HG03342 (cell line): ENCODE measurements around the gene SCCPDH.
A peak's percentile ranks its signal among the peaks of the same experiment; 100 is the strongest.

Experiments
- ATAC-seq: cut with Tn5 transposase; IDR thresholded peaks from one replicate; pipeline ENCODE4 v1.9.1; 2021; ENCODE audit warnings: mild to moderate bottlenecking, moderate library complexity; ENCODE audit not compliant: unreplicated experiment

The SCCPDH gene

GRCh38 chr1:246782120-246782900 lies 58.1 kb downstream of the SCCPDH start:
- peak; percentile 48 for ATAC-seq

DNA sequence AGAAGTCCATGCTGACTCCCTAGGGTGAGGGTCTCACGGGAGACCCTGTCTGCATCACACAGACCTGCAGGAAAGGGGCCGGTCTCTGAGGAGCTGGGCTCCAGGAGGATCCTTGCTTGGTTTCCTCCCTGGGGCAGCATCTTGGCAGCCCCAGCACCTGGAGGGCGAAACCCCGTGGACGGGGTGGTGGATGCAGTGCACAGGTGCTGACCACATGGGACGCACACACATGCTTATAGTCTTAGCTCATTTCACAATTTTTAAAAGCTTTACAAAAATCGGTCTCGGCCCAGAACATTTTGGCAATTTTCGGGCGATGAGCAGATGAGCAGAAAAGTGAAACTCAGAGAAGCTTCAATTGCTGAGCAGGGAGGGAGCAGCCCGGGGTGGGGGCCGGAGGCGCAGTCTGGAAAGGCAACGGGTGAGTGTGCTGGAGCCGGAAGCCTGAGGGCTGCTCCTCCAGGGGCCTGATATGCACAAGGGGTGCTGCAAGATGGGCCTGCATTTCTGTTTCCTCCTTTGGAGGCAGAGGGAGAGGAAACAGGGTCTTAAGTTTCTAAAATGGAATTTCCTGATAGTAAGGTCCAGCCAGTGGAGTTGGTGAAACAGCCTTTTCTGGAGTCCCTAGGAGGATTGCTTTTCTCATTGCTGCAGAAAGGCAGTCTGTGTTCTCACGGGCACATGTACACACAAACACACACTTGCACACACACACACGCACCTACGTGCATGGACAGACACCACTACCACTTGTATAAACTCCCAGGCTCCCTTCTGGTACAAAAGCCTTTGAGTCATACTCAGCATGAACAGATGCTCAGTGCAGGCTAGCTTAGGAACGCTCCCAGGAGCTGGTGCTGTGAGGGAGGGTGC lies 60.6 kb downstream of the SCCPDH start:
- ATAC-seq = peak; percentile 59

DNA sequence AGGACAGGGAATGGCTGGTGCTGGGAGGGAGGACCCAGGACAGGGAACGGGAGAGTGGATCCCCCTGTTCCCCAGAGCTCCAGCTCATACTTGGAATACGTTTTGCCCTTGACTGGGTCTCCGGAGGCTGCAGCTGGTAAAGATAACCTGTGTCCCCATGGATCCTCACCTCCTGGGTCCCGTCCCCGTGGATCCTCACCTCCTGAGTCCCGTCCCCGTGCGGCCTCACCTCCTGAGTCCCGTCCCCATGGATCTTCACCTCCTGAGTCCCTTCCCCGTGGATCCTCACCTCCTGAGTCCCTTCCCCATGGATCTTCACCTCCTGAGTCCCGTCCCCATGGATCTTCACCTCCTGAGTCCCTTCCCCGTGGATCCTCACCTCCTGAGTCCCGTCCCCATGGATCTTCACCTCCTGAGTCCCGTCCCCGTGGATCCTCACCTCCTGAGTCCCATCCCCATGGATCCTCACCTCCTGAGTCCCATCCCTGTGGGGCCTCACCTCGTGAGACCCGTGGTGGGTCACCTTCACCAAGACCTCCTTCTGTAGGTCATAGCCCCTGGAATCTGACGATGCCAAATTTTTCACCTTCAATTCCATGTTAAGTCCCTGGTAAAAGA lies 61.4 kb downstream of the SCCPDH start:
- no peak for ATAC-seq

DNA sequence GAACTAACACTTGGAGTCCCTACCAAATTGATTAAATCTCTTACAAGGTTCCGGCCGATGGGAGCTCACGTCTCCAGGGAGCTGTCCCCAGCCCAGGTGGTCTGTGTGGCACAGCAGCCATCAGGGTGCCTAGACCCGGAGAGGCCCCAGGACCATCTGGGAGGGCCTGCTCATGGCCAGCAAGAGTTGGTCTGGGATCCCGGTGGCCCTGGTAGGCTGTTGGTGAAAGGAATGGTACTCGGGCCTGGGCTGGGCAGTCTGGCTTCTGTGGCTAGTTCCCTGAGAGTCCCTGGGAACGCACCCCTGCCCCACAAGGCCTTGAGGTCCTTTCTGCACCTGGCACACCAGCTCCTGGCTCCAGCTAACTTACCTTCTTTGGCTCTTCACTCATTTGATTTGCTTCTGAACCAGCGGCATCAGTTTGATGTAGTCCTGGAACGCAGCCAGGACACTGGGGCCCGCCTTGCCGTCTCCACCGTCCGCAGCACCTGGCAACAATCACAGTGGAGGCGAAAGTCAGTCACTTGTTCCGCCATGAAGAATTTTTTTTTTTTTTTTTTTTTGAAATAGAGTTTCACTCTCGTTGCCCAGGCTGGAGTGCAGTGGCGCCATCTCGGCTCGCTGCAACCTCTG lies 62.5 kb downstream of the SCCPDH start:
- ATAC-seq = no peak

GRCh38 chr1:246787781-246788513 lies 63.7 kb downstream of the SCCPDH start:
- ATAC-seq = no peak

DNA sequence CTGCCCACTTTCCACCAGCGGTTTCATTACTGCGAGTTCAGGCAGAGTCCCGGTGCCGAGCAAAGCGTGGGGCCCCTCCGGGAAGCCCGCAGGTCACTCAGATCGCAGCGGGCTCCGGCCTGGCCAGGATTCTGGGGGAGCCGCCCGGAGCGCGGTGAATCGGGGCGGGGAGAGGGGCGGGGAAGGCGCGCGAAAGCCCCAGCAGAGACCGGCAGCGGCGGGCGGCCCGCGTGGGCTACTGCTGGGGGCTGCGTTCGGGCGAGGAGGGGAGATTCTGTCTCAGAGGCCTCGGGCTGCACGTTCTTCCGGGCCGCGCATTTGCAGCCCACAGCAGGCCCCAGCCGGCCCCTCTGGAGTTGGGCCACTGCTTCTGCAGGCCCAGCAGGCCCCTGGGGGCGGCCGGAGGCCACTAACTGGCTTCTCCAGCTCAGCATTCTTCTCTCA lies 64.7 kb downstream of the SCCPDH start:
- ATAC-seq = no peak

DNA sequence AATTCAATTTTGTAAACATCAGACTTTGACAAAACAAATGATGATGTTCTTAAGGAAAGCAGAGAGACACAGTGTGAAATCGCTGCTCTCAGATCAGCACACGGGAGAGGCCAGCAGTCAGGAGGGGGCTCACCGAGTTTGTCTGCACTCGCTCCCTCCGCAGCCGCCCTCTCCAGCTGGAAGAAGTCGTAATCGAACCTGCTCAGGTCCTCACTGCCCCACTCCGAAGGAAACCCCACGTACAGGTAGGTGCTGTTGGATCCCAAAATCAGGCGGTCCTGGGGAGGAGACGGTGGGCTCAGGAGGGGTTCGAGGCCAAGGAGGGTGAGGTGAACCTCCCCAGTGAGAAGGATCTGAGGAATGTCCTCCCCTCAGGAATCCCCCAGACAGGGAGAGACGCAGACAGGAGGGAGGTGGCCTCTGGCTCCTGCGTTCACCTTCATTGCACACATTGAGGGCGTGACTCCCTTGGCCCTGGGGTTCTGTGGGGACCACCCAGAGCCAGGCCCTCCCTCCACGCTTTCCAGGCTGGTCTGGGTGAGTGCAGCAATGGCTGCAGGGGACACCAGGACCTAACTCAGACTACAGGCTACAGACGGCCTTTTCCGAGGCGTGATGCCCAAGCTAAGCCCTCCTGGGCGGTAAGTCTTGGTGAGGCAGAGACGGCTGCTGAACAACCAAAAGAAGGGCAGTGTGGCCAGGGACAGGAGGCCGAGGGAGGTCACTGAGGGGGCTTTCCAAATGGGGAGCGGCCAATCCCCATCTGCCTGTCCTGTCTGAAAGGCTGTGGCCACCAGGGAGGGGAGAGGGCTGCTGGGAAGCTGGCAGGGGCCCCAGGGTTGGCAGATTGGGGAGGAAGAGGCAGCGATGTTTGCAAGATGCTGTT lies 65.5 kb downstream of the SCCPDH start:
- ATAC-seq = no peak

GRCh38 chr1:246790364-246790763 lies 66.2 kb downstream of the SCCPDH start:
- no peak for ATAC-seq

- no peak for ATAC-seq
Observed at GRCh38 chr1:246790833-246791232, 66.6 kb downstream of the SCCPDH start.

- no peak for ATAC-seq
Observed at GRCh38 chr1:246791303-246791918, 67.2 kb downstream of the SCCPDH start.

- no peak for ATAC-seq
Observed at GRCh38 chr1:246792603-246793002, 68.4 kb downstream of the SCCPDH start.

- ATAC-seq = no peak
Observed at GRCh38 chr1:246793356-246793896, 69.2 kb downstream of the SCCPDH start.

DNA sequence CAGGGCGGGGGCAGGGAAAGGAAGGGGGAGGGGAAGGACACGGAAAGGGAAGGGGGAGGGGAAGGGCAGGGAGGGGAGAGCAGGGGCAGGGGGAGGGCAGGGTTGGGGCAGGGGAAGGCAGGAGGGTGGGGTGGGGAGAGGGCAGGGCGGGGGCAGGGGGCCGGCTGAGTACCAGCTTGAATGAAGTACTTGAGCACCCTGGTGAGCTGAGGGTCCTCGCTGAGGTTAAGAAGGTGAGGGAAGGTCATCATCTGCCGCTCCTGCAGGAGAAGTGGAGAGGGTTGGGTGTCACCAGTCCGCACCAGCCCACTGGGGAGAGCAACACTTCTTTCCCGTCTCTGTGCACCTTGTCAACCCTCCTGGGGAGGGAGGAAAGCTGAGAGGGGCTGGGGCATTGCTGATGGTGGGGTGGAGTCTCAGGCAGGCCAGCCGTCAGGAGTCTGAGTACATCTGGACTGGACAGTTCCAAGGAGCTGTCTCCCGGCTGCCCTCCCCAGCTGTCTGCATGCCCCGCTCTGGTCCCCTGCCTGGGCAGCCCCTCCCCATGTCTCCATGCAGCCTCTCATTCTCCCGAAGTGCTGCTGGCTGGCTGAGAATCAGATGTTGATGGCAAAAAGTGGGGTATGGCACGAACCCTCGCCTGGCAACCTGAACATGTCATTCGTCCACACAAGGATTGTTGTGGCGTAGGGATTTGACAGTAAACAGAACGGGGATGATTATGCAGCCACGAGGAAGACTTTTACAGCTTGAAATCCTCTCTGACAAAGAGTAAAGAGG lies 70.0 kb downstream of the SCCPDH start:
- no peak for ATAC-seq

DNA sequence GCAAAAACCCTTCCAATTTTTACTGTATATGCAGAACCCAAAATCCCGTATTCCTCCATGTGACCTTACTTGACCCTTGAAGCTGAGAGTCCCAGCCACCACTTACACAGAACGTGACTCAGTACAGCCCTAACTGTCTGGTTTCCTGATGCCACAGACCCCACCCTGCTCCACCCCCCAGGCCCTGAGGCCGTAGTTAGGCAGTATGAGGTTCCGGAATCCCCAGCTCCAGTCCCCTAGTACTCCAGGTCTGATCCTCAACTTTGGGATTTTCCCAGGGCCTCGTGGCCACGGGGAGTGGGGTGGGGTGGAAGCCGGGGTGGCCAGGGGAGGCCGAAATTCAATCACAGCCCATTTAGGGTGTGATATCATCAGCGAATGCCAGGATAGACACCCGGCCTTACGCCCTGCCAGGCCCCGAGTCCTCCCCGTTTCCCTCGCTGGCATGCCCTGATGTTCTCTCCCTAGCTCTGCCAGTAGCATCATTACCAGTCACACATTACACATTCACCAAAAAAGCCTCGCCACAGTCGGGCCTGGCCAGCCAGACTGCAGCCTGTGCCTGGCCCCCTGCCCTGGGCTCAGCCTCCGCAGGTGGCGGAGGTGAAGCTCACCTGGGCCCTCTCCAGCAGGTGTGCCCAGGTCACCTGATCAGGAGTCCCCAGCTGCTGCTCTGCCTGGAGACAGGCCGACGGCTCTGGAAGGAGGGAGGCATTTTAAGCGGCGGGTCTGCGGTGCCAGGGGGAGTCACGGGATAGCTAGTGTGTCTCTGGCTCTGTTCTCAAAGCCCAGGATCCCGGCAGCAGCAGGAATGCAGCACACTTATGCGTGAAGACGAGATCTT lies 70.8 kb downstream of the SCCPDH start:
- no peak for ATAC-seq

- ATAC-seq = no peak
Observed at GRCh38 chr1:246795906-246796694, 71.9 kb downstream of the SCCPDH start.

DNA sequence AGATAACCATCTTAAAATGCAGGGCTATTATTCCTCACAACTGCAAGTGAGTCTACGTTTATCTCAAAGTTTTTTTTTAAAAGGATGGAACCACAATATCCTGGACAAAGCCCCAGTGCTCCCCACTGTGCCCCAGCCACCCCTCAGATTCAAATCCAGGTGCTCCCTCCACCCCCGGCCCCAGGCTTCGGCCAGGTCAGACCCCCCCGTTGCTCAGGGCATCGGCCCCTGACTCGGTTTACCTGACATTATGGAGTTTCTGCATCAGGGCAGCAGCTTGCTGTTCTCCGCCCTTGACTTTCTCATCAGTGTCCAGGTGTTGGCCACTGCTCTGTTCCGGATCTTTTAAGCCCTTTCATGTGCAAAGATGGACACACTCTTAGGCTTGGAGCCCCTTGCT lies 72.9 kb downstream of the SCCPDH start:
- no peak for ATAC-seq
